ENCODE data around the gene CXXC5.

- TF ChIP-seq EZH2 (IDR thresholded peaks at IDR 0.05; ENCODE audit: insufficient read depth, low read length), result no peak
- TF ChIP-seq, protein P1, sequence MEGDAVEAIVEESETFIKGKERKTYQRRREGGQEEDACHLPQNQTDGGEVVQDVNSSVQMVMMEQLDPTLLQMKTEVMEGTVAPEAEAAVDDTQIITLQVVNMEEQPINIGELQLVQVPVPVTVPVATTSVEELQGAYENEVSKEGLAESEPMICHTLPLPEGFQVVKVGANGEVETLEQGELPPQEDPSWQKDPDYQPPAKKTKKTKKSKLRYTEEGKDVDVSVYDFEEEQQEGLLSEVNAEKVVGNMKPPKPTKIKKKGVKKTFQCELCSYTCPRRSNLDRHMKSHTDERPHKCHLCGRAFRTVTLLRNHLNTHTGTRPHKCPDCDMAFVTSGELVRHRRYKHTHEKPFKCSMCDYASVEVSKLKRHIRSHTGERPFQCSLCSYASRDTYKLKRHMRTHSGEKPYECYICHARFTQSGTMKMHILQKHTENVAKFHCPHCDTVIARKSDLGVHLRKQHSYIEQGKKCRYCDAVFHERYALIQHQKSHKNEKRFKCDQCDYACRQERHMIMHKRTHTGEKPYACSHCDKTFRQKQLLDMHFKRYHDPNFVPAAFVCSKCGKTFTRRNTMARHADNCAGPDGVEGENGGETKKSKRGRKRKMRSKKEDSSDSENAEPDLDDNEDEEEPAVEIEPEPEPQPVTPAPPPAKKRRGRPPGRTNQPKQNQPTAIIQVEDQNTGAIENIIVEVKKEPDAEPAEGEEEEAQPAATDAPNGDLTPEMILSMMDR (IDR thresholded peaks at IDR 0.05; ENCODE audit: insufficient read depth, low read depth, low read length), result no peak
Measured at GRCh38 chr5:139671096-139671841, 23.1 kb downstream of the CXXC5 start.
